ENCODE data around the gene HOXB4.

HOXB4 gene

DNA sequence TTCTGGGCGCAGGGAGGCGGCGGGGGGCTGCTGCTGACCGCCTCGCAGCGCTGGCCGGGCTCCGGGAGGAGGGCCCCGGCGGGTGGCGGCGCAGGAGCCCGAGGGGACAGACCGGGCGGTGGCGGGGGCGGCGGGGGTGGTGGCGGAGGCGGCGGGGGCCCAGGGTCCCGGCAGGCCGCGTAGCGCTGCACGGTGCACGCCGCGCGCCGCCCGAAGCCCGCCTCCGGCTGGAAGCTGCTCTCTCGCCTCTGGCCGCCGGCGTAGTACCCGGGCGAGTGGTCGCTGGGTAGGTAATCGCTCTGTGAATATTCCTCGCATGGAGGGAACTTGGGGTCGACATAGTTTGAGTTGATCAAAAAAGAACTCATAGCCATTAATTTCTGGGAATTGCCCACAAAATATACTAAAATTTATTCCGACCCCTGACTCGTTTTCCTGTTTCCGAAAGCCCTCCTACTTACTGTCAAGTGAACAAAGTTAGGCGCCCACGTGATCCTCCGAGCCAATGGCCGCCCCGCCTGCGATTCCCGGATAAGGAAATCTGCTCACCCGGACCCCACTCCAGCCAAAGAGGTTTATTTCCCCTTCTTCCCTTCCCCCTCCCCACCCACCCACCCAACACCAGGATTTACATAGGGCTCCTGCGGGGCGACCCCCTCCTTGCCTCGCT is at the start of gene HOXB4:
Gene HOXB4, minus strand, starts transcription at position 405 of the 670 bp plus-strand sequence. Its CDS starts 31 bp downstream, at position 374.
- DNase-seq, result peak; percentile 81

DNA sequence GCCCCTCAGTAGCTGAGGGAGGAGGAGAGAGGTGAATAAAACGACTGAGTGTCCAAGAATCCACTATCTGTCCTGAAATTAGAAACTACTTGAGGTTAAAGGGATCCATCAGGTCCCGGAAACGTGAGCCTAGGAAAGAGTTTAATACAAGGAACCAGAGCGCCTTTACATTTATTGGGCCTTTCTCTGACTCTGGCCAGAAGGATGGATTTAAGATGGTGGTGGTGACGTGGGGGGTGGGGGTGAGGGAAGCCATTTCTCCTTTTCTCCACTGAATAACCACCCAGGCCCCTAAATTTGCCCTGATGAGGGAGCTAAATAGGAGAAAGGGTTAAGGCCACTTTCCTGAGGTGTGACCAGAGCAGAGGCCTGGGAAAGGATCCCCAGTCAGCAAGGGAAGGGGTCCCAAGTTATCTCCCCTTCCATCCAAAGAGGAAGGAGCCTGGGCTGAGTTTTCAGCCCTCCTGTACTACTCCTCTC is 49.0 kb upstream of the HOXB4 start:
- DNase-seq, result no peak

DNA sequence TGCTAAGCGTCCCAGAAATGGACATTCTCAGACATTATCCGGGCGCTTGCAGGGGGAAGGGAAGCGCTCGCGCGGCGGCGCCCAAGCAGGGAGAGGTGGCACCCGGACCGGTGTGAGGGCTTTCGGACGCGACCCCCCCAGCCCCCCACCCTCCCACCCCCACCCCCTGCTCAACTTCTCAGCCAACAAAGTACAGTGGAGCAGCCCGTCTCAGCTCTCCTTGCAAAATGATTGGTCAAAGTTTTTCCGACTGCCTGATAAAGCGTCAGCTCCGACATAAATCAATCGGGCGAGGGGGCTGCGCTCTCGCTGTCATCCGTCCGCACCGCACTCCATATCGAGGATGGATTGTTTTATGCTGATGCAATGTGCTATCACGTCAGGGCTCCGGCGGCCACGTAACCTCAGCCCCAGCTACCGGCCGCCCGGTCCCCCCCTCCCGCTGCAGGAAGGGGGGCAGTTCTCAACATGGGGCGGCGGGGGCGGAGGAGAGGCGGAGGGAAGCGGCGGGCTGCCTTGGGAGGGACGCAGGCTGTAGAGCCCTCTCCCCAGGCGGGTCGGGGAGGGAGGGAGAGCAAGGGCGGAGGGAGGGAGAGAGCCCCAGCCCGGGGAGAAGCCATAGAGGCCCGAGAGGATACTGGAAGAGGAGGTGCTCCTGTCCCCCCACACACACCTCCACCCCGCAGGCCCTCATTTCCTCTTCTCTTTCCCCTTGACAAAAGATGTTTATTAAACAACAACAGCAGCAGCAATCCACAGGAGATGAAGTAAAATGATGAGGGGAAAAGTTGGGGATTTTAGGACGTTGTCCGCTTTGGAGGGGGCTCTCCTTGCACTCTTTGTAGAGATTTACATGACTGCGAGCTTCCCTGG is 48.3 kb upstream of the HOXB4 start, which contains the start of gene HOXB9:
Gene HOXB9, minus strand, starts transcription at position 114 of the 873 bp plus-strand sequence. Its CDS starts 89 bp downstream, at position 25.
- no peak for DNase-seq

DNA sequence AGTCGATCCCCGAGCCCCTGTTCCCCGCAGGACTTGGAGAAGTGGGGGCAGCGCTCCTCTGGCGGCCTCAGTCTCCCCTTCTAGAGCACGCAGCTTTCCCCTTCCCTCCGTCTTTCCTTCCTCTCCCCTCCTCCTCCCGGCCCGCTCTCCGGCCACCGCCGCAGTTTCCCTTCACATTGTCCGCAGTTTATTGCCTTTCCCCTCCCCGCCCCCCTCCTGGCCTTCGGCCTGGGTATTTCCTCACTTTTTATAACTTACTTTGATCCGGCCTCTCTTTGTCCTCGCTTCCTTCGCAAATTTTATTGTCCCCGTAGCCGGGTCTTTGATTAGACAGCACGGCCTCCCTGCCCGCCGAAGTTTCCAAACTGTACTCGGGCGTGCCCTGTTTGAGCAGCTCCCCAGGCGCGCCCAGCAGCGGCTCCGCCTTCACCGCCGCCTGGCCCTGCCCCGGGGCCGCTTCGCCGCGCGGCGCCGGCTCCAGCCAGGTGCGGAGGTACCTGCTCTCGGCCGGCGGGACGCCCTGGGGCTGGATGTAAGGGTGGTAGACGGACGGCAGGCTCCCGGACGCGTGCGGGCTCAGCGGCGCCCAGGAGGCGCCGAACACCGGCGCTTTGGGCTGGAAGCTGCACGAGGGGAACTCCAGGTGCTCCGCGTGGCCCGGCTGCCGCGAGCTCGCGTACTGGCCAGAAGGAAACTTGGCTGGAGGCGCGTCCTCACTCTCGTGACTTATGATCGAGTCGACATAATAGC is 47.5 kb upstream of the HOXB4 start:
- DNase-seq, result no peak

DNA sequence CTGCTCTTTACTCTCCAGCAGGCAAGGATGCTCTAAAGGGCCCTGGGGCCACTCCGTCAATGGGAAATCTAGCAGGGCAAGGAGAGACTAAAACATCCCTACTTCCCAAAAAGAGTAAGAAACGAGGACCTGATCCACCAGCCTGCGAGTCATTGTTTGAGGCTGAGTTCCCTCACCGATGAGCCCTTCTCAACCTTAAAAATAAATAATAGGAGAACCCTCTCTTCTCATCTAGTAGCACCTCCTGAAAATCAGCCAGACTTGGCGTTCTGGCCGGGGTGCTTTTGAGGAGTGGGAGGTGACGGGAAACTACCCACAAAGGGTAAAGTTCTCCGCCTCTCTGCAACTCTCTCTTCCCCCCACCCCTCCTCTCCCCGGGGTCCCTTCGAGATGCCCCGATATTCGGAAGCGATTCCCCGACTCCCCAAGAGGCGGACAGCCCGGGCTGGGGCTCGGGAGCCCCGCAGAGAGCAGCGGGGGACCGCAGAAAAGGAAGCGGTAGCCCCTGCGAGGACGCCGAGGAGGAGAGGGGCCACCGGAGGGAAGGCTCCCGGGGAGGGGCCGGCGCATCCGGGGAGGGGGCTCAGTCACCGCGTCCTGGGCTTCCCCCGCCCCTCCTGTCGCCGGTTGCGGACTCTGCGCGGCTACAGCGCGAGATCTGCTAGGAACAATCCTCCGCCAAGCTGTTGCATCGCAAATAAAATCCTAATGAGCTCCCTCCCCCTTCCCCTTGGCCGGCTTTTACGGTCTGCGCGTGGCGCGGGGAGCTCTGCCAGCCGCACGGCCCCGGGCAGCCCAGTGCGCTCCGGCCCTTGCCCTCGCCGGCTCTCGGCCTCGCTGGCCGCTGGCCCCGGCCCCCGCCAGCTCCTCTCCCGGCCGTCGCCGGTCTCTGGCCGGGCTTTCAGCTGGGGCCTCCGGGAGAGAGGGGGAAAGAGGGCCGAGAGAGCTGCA is 46.7 kb upstream of the HOXB4 start:
- DNase-seq, result no peak

DNA sequence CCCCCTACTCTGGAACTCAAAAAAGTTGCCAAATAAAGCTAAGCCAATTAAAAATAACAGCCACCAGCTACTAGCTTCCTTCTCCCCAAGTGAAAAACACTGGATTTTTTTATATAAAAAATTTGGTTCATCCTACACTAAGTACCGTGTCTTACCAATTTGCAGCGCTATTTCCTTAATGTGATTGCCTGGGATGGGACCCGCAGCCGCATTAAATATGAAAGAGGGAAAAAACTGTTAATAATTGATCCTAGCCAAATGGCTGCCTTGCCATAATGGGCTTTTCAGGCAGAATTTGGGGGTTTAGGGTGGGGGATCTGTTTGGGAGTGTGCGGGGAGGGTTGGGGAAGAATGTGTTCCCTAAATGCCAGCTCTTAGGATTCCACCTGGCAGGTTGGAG is 46.0 kb upstream of the HOXB4 start:
- no peak for DNase-seq

DNA sequence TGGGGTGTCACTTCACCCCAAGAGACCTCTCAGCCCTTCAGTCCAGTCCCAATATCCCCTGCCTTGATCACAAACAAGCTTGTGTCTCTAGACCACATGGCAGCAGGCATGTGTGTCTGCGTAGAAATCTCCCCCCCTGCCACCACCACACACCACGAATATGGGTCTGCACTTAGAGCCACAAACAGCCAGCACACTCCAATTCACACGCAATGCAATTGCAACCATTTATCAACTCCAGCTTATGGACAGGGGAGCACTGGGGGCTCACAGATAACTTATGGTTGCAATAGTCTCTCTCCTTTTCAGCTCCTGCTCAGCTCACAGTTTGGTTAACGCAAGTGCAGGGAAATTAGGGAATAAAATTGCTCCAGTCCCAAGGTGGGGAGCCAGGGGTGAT is 45.4 kb upstream of the HOXB4 start:
- DNase-seq, result no peak

DNA sequence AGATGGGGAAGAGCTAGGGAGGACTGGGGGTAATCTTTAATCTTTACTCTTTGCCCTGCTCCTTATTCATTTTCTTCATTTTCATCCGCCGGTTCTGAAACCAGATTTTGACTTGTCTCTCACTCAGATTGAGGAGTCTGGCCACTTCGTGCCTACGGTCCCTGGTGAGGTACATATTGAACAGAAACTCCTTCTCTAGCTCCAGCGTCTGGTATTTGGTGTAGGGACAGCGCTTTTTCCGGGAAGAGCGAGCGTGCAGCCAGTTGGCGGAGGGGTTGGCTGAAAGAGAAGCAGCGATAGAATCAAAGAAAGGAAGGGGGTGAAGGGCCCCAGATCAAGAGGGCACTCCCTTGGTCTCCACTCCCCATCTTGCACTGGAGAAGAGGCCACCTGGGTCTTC is 44.7 kb upstream of the HOXB4 start:
- no peak for DNase-seq

DNA sequence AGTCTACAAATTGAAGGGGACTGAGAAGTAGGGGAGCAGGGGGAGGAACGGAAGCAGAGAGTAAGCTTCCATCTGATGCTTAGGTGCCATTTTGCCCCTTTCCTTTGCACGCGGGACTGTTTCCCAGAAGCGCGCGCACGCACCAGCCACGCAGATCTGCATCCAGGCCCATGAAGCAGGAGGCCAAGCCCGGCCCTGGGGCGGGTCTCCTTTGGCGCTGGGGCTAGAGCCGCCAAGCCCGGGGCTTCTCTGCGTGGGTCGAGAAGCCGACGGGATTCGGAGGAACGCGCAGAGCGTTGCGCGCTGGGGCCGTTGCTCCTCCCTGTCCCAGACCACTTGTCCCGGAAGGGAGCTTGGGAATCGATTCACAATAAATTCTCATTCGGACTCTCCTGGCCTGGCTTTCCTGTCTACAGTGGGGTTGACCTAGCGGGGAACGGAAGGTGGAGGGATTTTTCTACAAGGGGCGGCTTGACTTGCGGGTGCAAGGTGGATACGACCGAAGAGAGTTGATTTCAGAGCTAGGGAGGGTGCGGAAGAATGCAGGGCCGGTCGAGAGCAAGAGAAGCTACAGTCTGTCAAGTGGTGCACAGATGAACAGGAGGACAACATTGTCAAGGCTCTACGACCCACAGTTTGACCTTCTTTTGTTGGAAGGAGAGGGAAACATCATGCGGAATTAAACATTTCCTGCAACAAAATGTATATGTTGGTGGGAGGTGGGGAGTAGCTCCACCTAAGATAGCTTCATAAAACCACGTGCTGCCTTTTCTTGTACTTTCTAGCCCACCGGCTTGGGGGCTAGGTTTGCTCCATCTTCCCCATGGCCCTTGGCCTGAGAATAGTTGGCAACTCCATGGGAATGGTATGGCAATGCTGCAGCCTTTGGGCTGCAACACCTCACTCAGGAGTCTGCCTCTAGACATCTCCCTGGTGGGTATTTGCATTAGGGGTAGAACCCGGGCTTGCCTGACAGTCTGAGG is 43.6 kb upstream of the HOXB4 start:
- no peak for DNase-seq

DNA sequence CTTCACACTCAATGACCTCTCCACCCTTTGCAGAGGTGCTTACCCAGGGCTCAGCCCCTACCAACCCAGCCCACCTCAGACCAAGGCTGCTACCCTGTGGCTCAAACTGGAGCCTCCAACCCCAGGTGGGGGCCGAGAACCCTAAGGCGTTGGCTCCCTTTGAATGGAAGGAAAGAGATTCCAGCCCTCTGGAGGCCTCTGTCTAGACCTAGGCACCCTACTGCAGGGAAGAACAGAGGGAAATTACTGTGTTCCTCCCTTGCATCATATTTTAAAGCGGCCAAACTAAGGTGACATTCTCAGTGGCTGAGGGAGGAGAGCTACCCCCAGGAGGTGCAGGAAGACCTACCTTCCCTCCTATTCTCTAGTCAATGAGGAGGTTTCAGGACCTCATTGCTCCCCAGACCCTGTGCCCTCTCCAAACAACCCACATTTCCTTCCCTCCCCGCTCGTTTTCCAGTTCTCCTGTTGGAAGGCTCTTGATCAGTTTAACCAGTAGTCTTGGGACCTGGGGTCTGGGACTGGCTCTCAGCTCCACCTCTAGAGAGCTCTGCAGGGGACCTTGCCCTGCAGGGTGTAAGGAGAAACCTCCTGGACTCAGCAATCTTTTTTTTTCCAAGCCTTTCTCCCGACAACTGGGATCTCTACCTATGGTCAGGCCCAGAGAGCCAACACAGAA is 42.5 kb upstream of the HOXB4 start:
- DNase-seq, result no peak

DNA sequence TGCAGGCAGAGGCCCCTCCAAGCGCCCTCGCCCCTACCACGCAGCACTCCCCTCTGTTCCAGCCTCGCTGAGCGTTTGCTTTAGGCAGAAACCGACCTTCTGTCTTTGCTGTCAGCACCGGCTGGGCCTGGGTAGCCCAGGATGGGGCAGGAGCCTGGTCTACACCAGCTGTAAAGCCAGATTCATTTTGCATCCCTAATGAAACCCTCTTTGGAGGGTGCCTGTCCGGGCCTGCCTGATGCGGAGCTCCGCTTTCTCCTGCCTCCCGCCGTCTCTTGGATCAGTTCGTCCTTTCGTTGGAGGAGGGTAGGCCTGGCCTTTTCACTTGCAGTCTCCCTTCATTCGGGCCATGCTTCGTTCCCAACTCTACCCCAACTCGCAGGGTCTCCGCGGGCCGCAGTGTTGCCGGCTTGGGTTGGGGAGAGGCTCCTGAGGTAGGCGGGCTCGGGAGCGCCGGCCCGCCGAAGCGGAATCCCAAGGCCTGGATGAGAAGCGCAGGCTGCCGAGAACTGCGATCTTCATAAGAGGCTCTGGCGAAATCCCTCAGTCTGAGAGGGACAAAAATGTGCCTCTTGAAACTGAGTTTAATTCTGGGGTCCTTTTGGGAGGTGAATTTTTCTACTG is 41.8 kb upstream of the HOXB4 start:
- no peak for DNase-seq

DNA sequence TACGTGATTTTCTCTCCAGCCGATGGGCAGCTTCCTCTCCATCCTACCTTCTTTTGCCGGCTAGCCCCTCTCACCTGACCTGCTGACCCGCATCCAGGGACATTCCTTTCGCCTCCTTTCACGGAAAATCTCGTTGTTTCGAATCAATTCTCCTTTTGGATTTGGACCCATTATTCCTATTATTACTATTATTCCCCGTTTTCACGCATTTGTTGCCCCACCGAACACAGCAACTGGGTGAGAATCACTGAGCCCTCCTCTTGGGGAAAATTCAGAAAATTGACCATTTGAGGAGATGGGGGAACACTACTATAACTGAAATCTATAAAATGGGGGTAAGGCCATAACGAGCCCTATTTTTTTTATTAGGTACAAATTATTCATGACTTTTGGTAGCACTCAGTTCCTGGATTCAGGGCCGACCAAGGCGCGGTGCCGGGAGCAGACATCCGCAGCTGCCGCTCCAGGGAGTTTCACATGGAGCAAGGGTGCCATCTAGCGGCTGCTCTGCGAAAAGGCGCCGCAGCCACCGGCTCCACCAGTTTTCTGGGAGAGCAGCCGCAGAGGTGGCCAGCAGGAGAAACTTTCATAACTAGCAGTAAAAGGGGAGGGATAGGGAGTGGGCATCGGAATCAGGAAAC is 40.2 kb upstream of the HOXB4 start:
- DNase-seq, result peak; percentile 82

DNA sequence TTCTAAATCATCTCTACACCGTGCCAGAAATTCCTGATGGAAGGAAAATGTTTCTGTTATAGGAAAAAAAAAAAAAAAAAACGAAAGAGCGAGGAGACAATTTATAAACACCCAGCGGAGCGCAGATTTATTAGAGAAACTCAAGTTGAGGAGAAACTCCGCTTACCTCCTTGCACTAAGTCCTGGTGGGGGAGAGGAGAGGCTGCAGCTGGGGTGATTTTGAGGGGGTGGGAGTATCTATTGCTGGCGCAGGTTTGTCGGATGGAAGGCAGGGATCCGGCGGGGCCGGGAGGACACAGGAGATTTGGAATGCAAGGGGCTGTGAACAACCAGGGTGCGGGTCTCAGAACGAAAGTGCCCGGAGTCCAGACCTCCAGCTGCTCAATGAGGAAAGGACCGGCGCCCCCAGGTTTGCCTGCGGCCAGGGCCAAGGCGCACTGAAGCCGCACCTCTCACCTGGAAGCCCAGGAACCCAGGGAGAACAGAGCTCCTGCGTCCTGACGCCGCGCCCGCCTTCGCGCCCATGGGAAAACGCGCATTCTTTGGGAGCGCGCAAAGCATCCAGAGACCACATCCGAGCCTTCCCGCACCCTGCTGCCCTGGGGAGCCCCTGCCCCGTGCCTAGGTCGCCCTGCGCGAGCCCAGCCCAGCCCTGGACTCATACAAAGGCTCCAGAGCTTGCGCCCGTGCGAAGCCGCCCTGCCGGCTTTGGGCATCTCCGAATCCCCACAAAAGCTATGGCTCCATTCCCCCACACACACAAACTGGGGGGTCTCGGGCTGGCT is 39.5 kb upstream of the HOXB4 start:
- DNase-seq, result no peak

DNA sequence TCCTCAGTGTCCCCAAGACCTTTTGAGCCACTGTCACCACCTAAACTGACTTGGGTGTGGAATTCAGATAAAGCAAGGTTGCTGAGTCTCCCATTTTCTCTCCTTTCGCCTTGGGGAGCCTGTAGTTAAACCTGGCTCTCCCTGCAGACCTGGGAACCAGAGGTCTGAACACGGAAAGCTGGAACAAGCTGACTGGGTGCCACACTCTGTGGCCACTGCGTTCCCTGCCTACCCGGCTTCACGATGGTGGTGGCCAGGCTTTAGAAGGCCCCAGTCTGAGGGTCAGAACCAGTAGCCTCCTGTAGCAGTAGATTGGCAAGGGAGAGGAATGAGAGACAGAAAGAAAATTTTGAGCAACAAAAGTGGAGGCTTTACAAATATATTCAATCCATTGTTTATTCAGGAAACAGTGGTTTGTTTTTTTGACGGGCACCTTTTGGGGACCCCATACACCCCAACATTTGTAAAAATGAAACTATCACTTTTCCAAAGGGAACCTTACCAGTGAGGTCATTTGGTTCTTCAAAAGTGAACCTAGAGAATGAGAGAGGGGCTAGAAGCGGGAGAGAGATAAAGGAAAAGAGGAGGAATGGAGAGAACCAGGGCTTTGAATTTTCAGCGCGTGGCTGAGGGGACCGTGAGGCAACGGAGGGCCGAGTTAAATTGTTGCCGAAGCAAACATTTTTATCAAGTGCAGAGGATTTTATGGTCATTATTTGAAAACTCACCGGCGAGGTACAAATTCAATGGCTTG is 38.7 kb upstream of the HOXB4 start:
- DNase-seq, result no peak

DNA sequence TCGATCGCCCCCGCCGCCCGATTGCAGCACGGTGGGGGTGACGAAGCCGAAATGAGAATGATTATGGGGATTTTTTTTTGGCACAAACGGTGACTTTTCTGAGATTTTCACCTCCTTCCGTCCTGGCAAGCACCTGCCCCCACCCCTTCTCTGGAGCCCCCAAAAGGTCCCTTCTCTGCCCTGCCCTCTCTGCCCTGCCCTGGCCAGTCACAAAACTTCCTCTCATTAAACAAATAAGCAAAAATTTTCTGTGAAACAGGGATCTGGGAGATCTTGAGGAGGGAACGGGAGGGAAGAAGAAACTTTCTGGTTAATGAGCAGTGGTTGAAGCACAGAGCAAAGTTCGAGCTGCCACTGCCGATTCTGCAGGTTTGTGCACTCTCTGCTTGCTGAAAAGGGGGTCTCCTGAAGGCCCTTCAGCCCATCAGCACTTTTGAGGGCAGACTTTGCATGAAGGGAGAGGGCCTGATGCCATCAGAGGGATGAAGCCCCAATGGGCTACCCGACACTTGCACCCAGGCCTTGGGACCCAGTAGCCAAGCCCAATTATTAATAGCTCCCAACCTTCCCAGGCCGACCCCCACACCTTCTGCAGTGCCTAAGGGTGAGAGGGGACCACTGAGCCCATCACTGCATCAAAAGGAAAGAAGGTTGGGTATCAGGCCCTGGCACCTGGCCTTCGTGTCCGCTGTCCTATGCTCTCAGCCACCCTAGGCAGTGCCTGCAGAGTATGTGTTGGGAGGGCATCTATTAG is 38.0 kb upstream of the HOXB4 start:
- no peak for DNase-seq

DNA sequence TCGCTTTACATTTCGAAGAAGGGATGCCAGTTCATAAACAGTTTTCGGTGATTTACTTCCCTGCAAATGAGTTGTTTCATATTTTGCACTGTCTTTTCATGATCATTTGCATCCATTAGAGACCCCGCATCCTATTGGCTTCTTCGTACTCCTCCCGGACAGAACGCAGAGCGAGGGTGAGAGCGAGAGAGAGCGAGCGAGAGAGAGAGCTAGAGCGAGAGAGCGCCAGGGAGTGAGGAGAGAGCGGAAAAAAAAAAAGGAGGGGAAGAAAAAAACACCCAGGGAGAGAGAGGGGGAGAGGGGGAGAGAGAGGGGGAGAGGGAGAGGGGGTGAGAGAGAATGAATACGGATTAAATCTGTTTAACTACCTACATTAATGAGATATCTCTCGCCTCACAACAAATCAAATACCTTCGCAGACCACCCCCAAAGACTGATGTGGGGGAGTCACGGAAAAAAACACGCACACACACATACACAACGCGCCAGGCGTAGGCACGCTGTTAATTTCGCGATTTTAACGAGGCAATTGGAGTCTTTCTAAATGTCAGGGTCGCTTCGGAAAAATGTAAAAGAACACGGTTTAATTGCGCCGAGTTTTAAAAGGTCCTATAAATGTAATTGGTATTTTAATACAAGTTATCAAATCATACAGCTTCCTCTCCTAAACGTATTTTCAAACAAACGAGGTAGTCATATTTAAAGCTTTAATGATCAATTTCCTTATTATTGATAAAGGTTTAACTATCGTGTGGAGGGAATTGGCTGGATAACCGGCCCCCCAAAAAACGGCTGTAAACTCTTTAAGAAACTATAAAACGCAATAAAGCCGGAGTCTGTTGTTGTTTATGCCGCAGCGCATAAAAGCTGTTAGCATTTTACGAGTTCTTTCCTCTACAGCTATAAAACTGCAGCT is 37.2 kb upstream of the HOXB4 start, which contains the start of gene HOXB8:
Gene HOXB8, minus strand, starts transcription at position 246 of the 916 bp plus-strand sequence. CDS start 588 bp downstream, outside the sequence.
- DNase-seq, result no peak

Data from activated CD4-positive, alpha-beta T cell treated with anti-CD3 and anti-CD28 coated beads, Interleukin-2, amount 50 U/mL, for 16 hours (primary cell).